ENCODE data around the gene NACAD.
A peak's percentile ranks its signal among the peaks of the same experiment; 100 is the strongest.

The NACAD gene

DNA sequence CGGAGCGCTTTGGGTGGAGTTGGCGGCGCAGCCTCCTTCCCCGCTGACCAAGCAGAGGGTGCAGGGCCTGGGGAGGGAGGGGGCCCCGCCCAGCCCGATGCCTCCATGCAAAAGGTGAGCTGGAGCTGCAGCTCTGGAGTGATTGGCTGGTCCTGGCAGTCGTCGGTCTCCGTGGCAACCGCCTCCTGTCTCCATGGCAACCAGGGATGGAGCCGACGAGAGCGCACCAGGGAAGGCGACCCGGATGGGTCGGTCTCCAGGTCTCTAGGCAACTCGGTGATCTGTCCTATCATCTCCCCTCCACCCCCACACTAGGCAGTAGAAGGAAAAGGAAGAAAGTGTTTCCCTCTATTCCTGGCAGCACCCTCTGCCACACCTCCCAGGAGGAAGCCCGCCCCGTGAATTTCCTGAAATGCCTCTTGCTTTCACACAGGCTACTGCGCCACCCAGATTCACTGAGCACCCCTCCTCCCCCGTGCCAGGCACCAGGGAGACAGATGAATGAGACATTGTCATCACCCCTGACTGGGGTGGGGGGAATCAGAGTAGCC, 647 bp upstream of the NACAD start:
- DNase-seq (ENCODE audit: low read depth): peak; percentile 64
- H3K4me3 ChIP-seq (ENCODE audit: low read depth, low read length): no peak overlapping the region
- TF ChIP-seq, protein P1, sequence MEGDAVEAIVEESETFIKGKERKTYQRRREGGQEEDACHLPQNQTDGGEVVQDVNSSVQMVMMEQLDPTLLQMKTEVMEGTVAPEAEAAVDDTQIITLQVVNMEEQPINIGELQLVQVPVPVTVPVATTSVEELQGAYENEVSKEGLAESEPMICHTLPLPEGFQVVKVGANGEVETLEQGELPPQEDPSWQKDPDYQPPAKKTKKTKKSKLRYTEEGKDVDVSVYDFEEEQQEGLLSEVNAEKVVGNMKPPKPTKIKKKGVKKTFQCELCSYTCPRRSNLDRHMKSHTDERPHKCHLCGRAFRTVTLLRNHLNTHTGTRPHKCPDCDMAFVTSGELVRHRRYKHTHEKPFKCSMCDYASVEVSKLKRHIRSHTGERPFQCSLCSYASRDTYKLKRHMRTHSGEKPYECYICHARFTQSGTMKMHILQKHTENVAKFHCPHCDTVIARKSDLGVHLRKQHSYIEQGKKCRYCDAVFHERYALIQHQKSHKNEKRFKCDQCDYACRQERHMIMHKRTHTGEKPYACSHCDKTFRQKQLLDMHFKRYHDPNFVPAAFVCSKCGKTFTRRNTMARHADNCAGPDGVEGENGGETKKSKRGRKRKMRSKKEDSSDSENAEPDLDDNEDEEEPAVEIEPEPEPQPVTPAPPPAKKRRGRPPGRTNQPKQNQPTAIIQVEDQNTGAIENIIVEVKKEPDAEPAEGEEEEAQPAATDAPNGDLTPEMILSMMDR (IDR thresholded peaks at IDR 0.05; ENCODE audit: insufficient read depth, low read depth, low read length, missing control alignments): no peak

DNA sequence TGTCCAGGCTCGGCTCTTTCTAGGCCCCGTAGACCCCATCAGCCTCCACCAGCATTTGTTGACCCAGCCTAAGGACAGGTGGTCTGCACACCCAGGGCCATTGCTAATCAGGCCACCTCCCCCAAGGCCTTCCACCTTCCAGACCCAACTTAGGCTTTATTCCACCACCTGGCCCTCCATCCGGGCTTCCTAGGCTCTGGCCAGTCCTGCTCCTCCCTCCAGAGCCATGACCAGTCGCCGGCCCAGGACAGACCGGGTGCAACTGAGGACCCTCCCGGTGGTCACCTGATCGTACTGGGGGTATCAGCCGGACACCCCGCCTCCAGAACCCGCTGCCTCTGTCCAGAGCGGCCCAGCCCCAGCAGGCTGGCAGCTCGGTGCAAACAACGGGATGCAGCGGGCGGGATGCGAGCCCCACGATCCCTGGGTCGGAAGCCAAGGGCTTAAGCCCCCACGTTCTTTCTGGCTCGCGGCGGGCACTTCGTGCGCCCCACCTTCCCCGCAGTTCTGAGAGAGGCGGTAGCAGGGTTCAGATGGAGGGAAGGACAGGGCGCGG, 545 bp downstream of the NACAD start:
- H3K4me3 ChIP-seq (ENCODE audit: low read depth, low read length): no peak overlapping the region
- TF ChIP-seq, protein P1 (IDR thresholded peaks at IDR 0.05; ENCODE audit: insufficient read depth, low read depth, low read length, missing control alignments): no peak
- no peak for DNase-seq (ENCODE audit: low read depth)

DNA sequence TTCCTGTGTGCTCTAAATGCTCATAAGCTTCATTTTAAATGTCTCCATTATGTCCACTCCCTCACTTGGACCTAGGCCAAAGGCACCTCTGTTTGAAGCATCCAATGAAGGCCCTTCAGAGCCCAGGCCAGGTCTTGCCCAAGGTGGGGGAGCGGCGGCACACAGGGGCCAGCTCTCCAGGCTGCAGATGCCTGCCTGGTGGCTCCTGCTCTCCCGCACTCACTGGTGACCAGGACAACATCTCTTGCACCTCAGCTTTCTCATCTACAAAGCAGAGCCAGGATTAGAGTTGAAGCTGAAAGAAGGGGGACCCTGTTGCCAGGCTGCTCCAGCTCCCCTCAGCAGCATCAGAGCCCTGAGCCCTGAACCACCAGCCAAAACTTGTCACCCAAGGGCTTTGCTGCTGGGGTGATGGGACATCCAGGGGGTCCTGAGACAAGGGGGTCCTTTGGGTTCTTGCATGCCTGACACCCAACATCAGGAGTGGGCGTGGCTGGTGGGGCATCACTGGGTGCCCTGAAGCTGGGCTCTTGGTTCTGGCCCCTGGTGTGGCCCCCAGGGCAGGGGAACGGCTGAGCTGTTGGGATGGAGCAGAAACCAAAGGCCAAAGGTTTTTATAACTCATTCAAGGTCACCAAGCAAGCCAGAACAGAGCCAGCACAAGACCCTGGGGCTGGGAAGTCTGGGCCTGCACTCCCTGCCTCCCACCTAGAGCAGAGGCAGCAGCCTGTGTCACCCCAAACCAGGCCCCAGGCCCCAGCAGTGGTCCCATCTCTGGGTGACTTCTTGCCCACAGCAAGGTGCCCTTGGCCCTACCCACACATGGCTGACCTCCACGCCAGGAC, 1.2 kb downstream of the NACAD start:
- no peak for DNase-seq (ENCODE audit: low read depth)
- H3K4me3 ChIP-seq (ENCODE audit: low read depth, low read length): no peak overlapping the region
- TF ChIP-seq, protein P1 (IDR thresholded peaks at IDR 0.05; ENCODE audit: insufficient read depth, low read depth, low read length, missing control alignments): no peak

DNA sequence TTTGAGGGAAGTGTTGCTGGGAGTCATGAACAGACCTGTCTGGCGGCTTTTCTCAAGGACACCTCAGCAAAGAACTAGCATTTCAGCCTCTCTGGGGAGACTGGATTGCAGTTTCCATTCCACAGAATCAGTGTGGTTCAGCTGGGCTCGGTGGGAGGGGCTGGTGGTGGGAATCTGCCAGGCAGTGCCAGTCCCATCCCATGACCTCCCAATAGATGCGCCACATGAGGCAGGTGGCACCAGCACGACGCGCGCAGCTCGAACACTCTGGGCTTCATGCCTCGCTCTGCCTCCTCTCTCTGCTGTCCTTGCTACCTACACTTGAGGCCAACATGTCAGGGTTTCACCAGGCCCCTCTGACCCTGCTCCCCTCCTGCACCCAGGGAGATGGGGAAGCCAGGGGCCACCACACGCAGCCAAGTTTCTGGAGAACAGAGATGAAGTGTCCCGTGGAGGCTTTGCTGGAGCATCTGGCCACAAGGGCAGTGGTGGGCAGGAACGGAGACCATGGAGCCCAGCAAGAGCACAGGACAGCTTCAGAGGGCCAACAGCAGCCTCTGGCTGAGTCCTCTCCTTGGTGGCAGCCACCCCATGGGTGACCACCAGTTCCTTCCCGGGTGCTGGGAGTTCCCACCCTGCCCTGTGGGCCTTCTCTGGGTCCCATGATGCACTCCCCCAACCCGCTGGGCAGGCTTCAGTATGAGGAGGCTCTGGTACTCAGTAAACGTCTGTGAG, 2.3 kb downstream of the NACAD start:
- no peak for DNase-seq (ENCODE audit: low read depth)
- no peak overlapping the region for H3K4me3 ChIP-seq (ENCODE audit: low read depth, low read length)
- TF ChIP-seq, protein P1 (IDR thresholded peaks at IDR 0.05; ENCODE audit: insufficient read depth, low read depth, low read length, missing control alignments): no peak

DNA sequence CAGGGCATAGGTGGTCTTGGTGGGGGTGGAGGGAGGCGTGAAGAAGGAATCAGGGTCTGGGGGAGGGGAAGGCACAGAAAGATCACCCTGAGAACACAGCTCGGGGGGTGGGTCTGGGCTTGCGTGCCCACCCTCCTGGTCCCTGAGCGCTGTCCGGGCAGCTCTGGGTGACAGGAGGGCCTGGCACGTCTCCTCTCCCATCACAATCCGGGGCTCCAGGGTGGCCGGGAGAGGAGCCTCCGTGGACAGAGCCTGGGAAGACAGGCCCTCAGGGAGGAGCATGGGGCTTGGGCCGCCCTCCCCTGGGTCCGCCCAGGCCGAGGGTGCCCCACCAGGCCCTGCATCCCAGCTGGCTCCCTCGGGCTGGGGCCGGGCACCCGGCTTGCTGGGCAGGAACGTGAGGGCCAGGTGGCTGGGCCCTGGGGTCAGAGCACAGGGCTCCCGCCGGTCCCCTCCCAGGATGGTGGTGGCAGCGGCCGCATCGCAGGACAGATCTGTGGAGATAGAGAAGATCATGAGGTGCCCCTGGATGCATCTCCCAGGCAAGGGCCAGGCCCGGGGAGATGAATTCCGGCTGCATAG, 3.1 kb downstream of the NACAD start:
- no peak overlapping the region for H3K4me3 ChIP-seq (ENCODE audit: low read depth, low read length)
- TF ChIP-seq, protein P1 (IDR thresholded peaks at IDR 0.05; ENCODE audit: insufficient read depth, low read depth, low read length, missing control alignments): no peak
- no peak for DNase-seq (ENCODE audit: low read depth)

DNA sequence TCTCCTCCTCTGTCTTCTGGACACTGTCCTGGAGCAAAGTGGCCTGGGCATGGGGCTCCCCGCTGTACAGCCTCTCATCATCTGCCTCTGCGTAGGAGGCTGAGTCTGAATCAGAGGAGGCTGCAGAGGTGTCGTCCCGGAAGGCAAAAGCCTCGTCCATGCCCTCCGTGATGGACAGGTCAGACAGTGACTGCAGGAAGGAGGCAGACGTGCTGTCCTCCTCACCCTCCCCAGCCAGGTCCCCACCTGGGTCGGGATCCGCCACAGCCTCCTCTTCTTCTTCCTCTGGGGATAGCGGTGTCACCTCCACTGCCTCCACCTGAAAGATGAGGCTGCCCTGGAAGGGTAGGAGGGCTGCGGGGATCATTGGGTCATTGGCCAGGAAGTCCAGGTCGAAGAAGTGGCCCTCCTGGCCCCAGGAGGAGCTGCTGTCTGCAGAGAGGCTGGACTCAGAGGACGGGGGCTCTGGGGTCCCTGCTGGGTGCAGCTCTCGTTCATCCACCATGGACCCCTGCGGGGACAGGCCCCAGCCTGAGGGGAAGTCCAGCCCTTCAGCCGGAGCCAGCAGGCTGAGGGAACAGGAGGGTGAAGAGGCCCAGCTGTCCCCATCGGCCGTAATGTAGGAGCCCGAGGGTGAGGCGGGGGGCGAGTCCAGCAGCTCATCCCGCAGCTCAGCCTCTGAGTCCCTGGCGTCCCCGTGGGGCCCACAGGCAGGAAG, 3.7 kb downstream of the NACAD start:
- no peak for DNase-seq (ENCODE audit: low read depth)
- H3K4me3 ChIP-seq (ENCODE audit: low read depth, low read length): no peak overlapping the region
- TF ChIP-seq, protein P1 (IDR thresholded peaks at IDR 0.05; ENCODE audit: insufficient read depth, low read depth, low read length, missing control alignments): no peak
